ENCODE measurements around the gene TECTA. TPM values are rescaled to one million over a fixed set of nuclear protein-coding genes. Genes with fewer than 3 reads are reported as not detected.

TECTA gene
- polyA plus RNA-seq, 1 experiment: 0.76 TPM

GRCh38 chr11:121071846-121072450, 29.1 kb upstream of the TECTA start:
- ChIA-PET POLR2A (no interaction called here), CTCF (interaction anchor here (0.6 kb wide), 1 partner anchor 1117 kb away, joined by 3 read pairs; no protein-coding TSS in a partner anchor)
- Histone ChIP-seq H3K27me3 (ENCODE audit: control insufficient read depth, insufficient read depth, low read length) (no peaks in the 10 kb centered on the region), H3K4me3 (ENCODE audit: low read depth, low read length) (no peak overlapping the region), H3K36me3 (ENCODE audit: control insufficient read depth, insufficient read depth, low read length) (no peaks in the 10 kb centered on the region; the same call in 1 of the 2 replicates)
- no peak for TF ChIP-seq CTCF (IDR thresholded peaks at IDR 0.05; ENCODE audit: insufficient read depth, low read depth, low read length)
- no peak for DNase-seq (ENCODE audit: low read depth)

GRCh38 chr11:121081321-121081720, 19.7 kb upstream of the TECTA start:
- no peak overlapping the region for H3K4me3 ChIP-seq (ENCODE audit: low read depth, low read length)
- ChIA-PET POLR2A (no interaction called here), CTCF (no interaction called here)
- DNase-seq (ENCODE audit: low read depth): no peak
- TF ChIP-seq CTCF (IDR thresholded peaks at IDR 0.05; ENCODE audit: insufficient read depth, low read depth, low read length): no peak
- H3K36me3 ChIP-seq (ENCODE audit: control insufficient read depth, insufficient read depth, low read length): no peaks in the 10 kb centered on the region; the same call in none of the 2 replicates
- H3K27me3 ChIP-seq (ENCODE audit: control insufficient read depth, insufficient read depth, low read length): no peaks in the 10 kb centered on the region

GRCh38 chr11:121082219-121082618, 18.8 kb upstream of the TECTA start:
- ChIA-PET CTCF (interaction anchor here (1.3 kb wide), 1 partner anchor 20 kb away, joined by 4 read pairs; no protein-coding TSS in a partner anchor), POLR2A (no interaction called here)
- H3K36me3 ChIP-seq (ENCODE audit: control insufficient read depth, insufficient read depth, low read length): no peaks in the 10 kb centered on the region; the same call in none of the 2 replicates

DNA sequence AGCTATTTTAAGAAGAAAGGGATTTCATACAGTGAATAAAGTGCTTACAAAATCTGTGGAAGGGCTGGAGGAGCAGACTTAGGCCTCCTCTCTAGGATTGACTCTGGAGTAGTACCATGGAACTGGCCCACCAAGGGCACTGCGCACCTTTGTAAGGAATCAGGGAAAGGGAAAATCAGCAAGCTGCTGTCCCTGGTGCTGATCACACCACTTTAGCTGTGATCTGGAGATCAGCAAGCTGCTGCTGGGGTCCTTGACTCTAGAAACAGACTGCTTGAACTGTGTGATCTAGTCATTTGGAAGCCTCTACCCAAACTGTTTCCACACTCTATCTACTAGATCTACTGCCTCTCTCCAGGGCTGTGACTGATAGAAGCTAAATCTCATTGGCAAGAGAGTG, 18.4 kb upstream of the TECTA start:
- H3K4me3 ChIP-seq (ENCODE audit: low read depth, low read length): no peak overlapping the region
- CTCF ChIA-PET: interaction anchor here (1.3 kb wide), 1 partner anchor 20 kb away, joined by 4 read pairs; no protein-coding TSS in a partner anchor
- TF ChIP-seq CTCF (IDR thresholded peaks at IDR 0.05; ENCODE audit: insufficient read depth, low read depth, low read length): no peak
- H3K36me3 ChIP-seq (ENCODE audit: control insufficient read depth, insufficient read depth, low read length): no peaks in the 10 kb centered on the region; the same call in none of the 2 replicates
- POLR2A ChIA-PET: no interaction called here
- no peaks in the 10 kb centered on the region for H3K27me3 ChIP-seq (ENCODE audit: control insufficient read depth, insufficient read depth, low read length)
- DNase-seq (ENCODE audit: low read depth): no peak

More at GRCh38 chr11:121082219-121082618, 18.8 kb upstream of the TECTA start:
- no peak overlapping the region for H3K4me3 ChIP-seq (ENCODE audit: low read depth, low read length)
- TF ChIP-seq CTCF (IDR thresholded peaks at IDR 0.05; ENCODE audit: insufficient read depth, low read depth, low read length): no peak
- no peak for DNase-seq (ENCODE audit: low read depth)
- H3K27me3 ChIP-seq (ENCODE audit: control insufficient read depth, insufficient read depth, low read length): no peaks in the 10 kb centered on the region

DNA sequence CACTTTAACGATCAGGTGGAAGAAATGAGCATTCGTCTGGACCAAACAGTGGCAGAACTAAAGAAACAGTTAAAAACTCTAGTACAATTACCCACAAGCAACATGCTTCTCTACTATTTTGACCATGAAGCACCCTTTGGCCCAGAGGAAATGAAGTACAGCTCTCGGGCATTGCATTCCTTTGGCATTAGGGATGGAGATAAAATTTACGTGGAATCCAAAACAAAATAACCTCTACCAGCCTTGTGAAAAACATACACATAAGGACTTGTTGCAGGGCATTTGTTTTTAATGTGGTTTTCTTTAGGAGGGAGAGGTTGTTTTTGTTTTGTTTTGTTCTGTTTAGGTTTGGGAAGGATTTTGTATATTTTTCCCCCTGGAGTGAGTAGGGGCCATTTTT, 14.2 kb upstream of the TECTA start:
- POLR2A ChIA-PET: no interaction called here
- DNase-seq (ENCODE audit: low read depth): no peak
- TF ChIP-seq CTCF (IDR thresholded peaks at IDR 0.05; ENCODE audit: insufficient read depth, low read depth, low read length): no peak
- peaks cover 2% of the 10 kb centered on the region for H3K36me3 ChIP-seq (ENCODE audit: control insufficient read depth, insufficient read depth, low read length)
- no peak overlapping the region for H3K4me3 ChIP-seq (ENCODE audit: low read depth, low read length)
- no peaks in the 10 kb centered on the region for H3K27me3 ChIP-seq (ENCODE audit: control insufficient read depth, insufficient read depth, low read length)
- CTCF ChIA-PET: no interaction called here
